Lung (tissue), 12 donors: ENCODE results near the gene KRTAP6-3. TPM values are rescaled to one million over a fixed set of nuclear protein-coding genes. Genes with fewer than 3 reads are reported as not detected.

Experiments
- ATAC-seq: fragments of 200-7000 bp; cut with Tn5 transposase; one replicate; pipeline ENCODE4 v1.9.1; 2020; ENCODE audit warnings: moderate number of reproducible peaks; ENCODE audit not compliant: insufficient read depth, low FRiP score
- DNase-seq, 3 donors: peaks; one replicate each; pipeline ENCODE4 v3.0.0-alpha.2; 2013 to 2017
- H3K27ac ChIP-seq, 2 donors: one replicate each; pipeline ENCODE4 v1.5.1; 2013; ENCODE audit warnings: mild to moderate bottlenecking in 2 of 2, moderate library complexity in 2 of 2, control low read depth in 1 of 2, inconsistent platforms in 1 of 2, low read depth in 1 of 2, low read length in 1 of 2
- H3K27me3 ChIP-seq, 3 donors: one replicate each; pipeline ENCODE4 v1.5.1; 2013; ENCODE audit warnings: low read length in 2 of 3; ENCODE audit not compliant: control insufficient read depth in 3 of 3, insufficient read depth in 3 of 3
- H3K36me3 ChIP-seq, 4 donors: one replicate each; pipeline ENCODE4 v1.5.1; 2013; ENCODE audit warnings: low read length in 4 of 4, mild to moderate bottlenecking in 1 of 4, moderate library complexity in 1 of 4; ENCODE audit not compliant: control insufficient read depth in 4 of 4, insufficient read depth in 4 of 4
- H3K4me1 ChIP-seq, 5 donors: one replicate each; pipeline ENCODE4 v1.5.1; 2013; ENCODE audit warnings: low read length in 5 of 5, mild to moderate bottlenecking in 2 of 5, moderate library complexity in 1 of 5; ENCODE audit not compliant: control insufficient read depth in 5 of 5, insufficient read depth in 5 of 5
- H3K4me3 ChIP-seq: one replicate; pipeline ENCODE4 v1.5.1; 2013; ENCODE audit warnings: mild to moderate bottlenecking, control low read depth, moderate library complexity
- H3K9ac ChIP-seq, 2 donors: one replicate each; pipeline ENCODE4 v1.5.1; 2013; ENCODE audit warnings: low read length in 2 of 2, control low read depth in 1 of 2; ENCODE audit not compliant: insufficient read depth in 1 of 2
- H3K9me3 ChIP-seq, 4 donors: one replicate each; pipeline ENCODE4 v1.5.1; 2013; ENCODE audit warnings: low read length in 3 of 4, mild to moderate bottlenecking in 1 of 4, moderate library complexity in 1 of 4; ENCODE audit not compliant: control insufficient read depth in 4 of 4, insufficient read depth in 3 of 4
- WGBS, 2 donors: extraction: QIAGEN DNeasy Blood & Tissue Kit; methylation state at CpG; one replicate each; pipeline ENCODE4 v1.1.7; 2013; 5-methylcytosine and 5-hydroxymethylcytosine counted together
- polyA plus RNA-seq, 2 donors: library from polyadenylated mRNA; stranded (reverse); fragments of 200-250 nt; gene quantifications; one replicate each; pipeline ENCODE4 v1.2.1, GENCODE V29; 2013
- total RNA-seq, 2 donors: library from RNA; depleted of rRNA in 1 of 2; stranded (reverse); fragments of >200 nt in 1 of 2; gene quantifications; one replicate each; pipeline ENCODE4 v1.2.1, GENCODE V29; 2014 to 2021
- TF ChIP-seq, protein P1 (sequence below): IDR thresholded peaks from 2 replicates; pipeline ENCODE4 v1.5.1; 2012; ENCODE audit warnings: mild to moderate bottlenecking; ENCODE audit errors: control extremely low read depth, extremely low read depth
- donor health status: control.
- donor health status: control.
- donor health status: Bipolar disorder and iron deficiency.
- donor health status: healthy.
- donor health status: DM: yes; HTN: yes; CAD: no.

KRTAP6-3 gene
- total and polyA plus RNA-seq, 4 donors: not detected

DNA sequence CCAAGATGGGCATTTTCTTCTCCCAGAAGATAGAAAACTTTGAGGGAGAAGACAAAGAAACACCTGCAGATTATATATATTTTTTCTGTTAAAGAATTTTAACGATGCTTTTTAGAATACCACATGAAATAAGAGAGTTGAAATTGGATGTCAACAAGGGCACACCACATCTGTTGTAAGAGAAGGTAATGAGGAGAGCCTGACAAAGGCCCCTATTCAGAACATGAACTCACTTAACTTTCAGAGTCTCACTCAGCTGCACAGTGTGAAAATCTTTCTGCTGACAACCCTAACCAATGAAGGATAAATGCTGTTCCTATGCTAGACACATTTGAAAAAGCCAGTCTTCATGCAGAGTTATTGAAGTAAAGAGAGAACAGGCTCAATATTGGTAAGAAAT is 9.4 kb upstream of the KRTAP6-3 start:
- H3K4me1 ChIP-seq: no peaks in the 10 kb centered on the region
- no peaks in the 10 kb centered on the region for H3K36me3 ChIP-seq
- H3K9ac ChIP-seq: no peak overlapping the region
- H3K27me3 ChIP-seq: no peaks in the 10 kb centered on the region
- H3K27ac ChIP-seq: no peak overlapping the region
- no peak for DNase-seq
- WGBS, 2 donors: 68 to 85% methylated on average over 1 of the region's 1 CpG
- no peaks in the 10 kb centered on the region for H3K9me3 ChIP-seq
- ATAC-seq: no peak
- TF ChIP-seq, protein P1, sequence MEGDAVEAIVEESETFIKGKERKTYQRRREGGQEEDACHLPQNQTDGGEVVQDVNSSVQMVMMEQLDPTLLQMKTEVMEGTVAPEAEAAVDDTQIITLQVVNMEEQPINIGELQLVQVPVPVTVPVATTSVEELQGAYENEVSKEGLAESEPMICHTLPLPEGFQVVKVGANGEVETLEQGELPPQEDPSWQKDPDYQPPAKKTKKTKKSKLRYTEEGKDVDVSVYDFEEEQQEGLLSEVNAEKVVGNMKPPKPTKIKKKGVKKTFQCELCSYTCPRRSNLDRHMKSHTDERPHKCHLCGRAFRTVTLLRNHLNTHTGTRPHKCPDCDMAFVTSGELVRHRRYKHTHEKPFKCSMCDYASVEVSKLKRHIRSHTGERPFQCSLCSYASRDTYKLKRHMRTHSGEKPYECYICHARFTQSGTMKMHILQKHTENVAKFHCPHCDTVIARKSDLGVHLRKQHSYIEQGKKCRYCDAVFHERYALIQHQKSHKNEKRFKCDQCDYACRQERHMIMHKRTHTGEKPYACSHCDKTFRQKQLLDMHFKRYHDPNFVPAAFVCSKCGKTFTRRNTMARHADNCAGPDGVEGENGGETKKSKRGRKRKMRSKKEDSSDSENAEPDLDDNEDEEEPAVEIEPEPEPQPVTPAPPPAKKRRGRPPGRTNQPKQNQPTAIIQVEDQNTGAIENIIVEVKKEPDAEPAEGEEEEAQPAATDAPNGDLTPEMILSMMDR: no peak
- no peak overlapping the region for H3K4me3 ChIP-seq

DNA sequence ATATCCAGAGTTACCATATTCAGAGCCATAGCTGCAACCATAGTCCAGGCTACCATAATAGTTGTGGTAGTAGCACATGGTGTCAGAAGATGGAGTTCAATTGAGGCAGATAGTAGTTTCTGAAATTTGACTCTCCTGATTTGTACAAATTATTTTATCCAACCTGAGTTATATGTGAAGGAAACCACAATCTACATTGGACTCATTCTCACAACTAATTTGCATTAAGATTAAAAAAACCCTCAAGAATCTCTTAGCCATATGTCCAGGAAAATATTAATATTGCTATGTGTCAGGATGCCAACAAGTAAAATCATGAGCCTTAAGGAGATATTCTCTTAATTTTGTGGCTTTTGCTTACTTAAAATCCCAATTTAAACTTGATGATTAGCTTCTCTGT is 1.9 kb upstream of the KRTAP6-3 start, which contains the start of gene KRTAP22-2:
Gene KRTAP22-2 (minus strand): TSS at position 101 of the 400 bp plus-strand sequence.
- no peaks in the 10 kb centered on the region for H3K9me3 ChIP-seq
- H3K27me3 ChIP-seq: no peaks in the 10 kb centered on the region
- ATAC-seq (no peak), DNase-seq (no peak)
- no peaks in the 10 kb centered on the region for H3K4me1 ChIP-seq
- TF ChIP-seq, protein P1: no peak
- H3K36me3 ChIP-seq: no peaks in the 10 kb centered on the region
- H3K27ac ChIP-seq: no peak within 1 kb of the TSS
- no peak within 1 kb of the TSS for H3K9ac ChIP-seq
- no peak within 1 kb of the TSS for H3K4me3 ChIP-seq

DNA sequence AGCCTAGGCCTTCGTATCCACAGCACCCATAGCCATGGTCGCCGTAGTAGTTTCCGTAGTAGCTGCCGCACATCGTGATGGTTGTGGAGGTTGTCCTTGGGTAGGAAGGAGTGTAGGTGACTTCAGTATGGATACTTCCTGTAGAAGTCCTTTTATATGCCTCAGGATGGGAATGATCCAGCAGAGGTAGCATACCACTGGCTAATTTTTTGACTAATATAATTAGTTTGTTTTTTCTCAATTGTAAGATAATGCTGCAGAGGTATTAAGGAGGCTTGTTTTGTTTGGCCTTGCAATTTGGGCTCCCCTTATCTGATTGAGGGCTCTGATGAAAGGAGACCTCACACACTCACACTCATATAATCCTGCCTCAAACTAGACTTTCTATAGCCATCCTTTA is 6.6 kb downstream of the KRTAP6-3 start, which contains the start of gene KRTAP6-2:
Gene KRTAP6-2 (minus strand): TSS at position 101 of the 400 bp plus-strand sequence. CDS start 28 bp downstream, at position 73.
- no peak for ATAC-seq
- Histone ChIP-seq H3K9me3 (no peaks in the 10 kb centered on the region), H3K4me3 (no peak within 1 kb of the TSS), H3K9ac (no peak within 1 kb of the TSS), H3K36me3 (no peaks in the 10 kb centered on the region), H3K27ac (no peak within 1 kb of the TSS), H3K4me1 (no peaks in the 10 kb centered on the region), H3K27me3 (no peaks in the 10 kb centered on the region)
- DNase-seq: no peak
- TF ChIP-seq, protein P1: no peak
- 95 to 99% methylated on average over 6 of the region's 6 CpGs for whole genome bisulfite sequencing, 2 donors

DNA sequence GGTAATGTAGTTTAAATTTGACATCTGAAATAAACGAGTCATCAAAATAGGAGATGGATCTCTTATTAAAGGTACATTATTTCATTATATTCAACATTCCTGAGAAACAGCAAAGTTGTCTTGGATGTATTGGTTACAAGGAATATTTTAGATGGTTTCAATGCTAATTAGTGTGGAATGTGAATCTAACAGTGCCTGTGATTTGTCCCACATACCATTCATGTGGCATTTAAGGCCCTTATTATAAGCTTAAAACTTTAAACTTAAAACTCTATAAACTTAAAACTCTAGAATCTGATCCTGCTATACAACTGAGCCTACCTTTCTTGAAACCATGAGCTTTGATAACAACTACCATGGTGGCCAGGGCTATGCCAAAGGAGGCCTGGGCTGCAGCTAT is 8.5 kb downstream of the KRTAP6-3 start, which contains the start of gene KRTAP22-1:
Gene KRTAP22-1 (plus strand): TSS at position 301 of the 400 bp plus-strand sequence.
- H3K4me3 ChIP-seq: no peak within 1 kb of the TSS
- no peaks in the 10 kb centered on the region for H3K27me3 ChIP-seq
- no peaks in the 10 kb centered on the region for H3K36me3 ChIP-seq
- TF ChIP-seq, protein P1: no peak
- no peak within 1 kb of the TSS for H3K27ac ChIP-seq
- no peak for DNase-seq
- no peaks in the 10 kb centered on the region for H3K4me1 ChIP-seq
- WGBS, 2 donors: 57 to 93% methylated on average over 1 of the region's 1 CpG
- no peak within 1 kb of the TSS for H3K9ac ChIP-seq
- no peaks in the 10 kb centered on the region for H3K9me3 ChIP-seq
- ATAC-seq: no peak
